ENCODE results near the gene ST6GALNAC3.
"Not testable (repeated sequence)": the region's sequence is repeated elsewhere in the genome, so short reads cannot be mapped to it uniquely, and the experiment has no call there.

ST6GALNAC3 gene

GRCh38 chr1:76075877-76076276 lies 1.3 kb downstream of the ST6GALNAC3 start:
- DNase-seq, result no peak

- no peak for DNase-seq
Measured at GRCh38 chr1:76079475-76080227, 5.1 kb downstream of the ST6GALNAC3 start.

- DNase-seq, result no peak
Measured at GRCh38 chr1:76080552-76081079, 6.1 kb downstream of the ST6GALNAC3 start.

GRCh38 chr1:76082062-76082461 lies 7.5 kb downstream of the ST6GALNAC3 start:
- DNase-seq, result no peak

GRCh38 chr1:76083189-76083588 lies 8.6 kb downstream of the ST6GALNAC3 start:
- DNase-seq, result no peak

GRCh38 chr1:76084029-76084627 lies 9.6 kb downstream of the ST6GALNAC3 start:
- DNase-seq, result no peak

GRCh38 chr1:76084685-76085084 lies 10.1 kb downstream of the ST6GALNAC3 start:
- no peak for DNase-seq

- no peak for DNase-seq
Measured at GRCh38 chr1:76086109-76086508, 11.6 kb downstream of the ST6GALNAC3 start.

GRCh38 chr1:76086597-76086996 lies 12.1 kb downstream of the ST6GALNAC3 start:
- DNase-seq, result no peak

GRCh38 chr1:76090283-76091203 lies 16.0 kb downstream of the ST6GALNAC3 start:
- no peak for DNase-seq

GRCh38 chr1:76092812-76093211 lies 18.3 kb downstream of the ST6GALNAC3 start:
- DNase-seq, result no peak

- no peak for DNase-seq
Measured at GRCh38 chr1:76093522-76094312, 19.2 kb downstream of the ST6GALNAC3 start.

GRCh38 chr1:76095802-76096201 lies 21.3 kb downstream of the ST6GALNAC3 start:
- no peak for DNase-seq

GRCh38 chr1:76097064-76097463 lies 22.5 kb downstream of the ST6GALNAC3 start:
- not testable (repeated sequence) for DNase-seq

GRCh38 chr1:76098845-76099244 lies 24.3 kb downstream of the ST6GALNAC3 start:
- no peak for DNase-seq

- no peak for DNase-seq
Measured at GRCh38 chr1:76101548-76101947, 27.0 kb downstream of the ST6GALNAC3 start.

- DNase-seq, result no peak
Measured at GRCh38 chr1:76102046-76102445, 27.5 kb downstream of the ST6GALNAC3 start.

GRCh38 chr1:76103034-76103433 lies 28.5 kb downstream of the ST6GALNAC3 start:
- no peak for DNase-seq

GRCh38 chr1:76105372-76105771 lies 30.8 kb downstream of the ST6GALNAC3 start:
- DNase-seq, result no peak

GRCh38 chr1:76106251-76106650 lies 31.7 kb downstream of the ST6GALNAC3 start:
- no peak for DNase-seq

- DNase-seq, result no peak
Measured at GRCh38 chr1:76106719-76107235, 32.2 kb downstream of the ST6GALNAC3 start.

- no peak for DNase-seq
Measured at GRCh38 chr1:76109404-76109803, 34.9 kb downstream of the ST6GALNAC3 start.
